IPS-NIHi11 (cell line): ENCODE measurements around the gene TASOR2.
A peak's percentile ranks its signal among the peaks of the same experiment; 100 is the strongest.

Experiments used
- DNase-seq: peaks from one replicate; pipeline ENCODE4 v3.0.0; 2012; ENCODE audit warnings: mixed read lengths, low spot score

TASOR2 gene

GRCh38 chr10:5684971-5685763 lies 529 bp downstream of the TASOR2 start:
- peak; percentile 51 for DNase-seq

GRCh38 chr10:5685764-5686240 lies 1.2 kb downstream of the TASOR2 start:
- no peak for DNase-seq

- DNase-seq, result no peak
Observed at GRCh38 chr10:5688587-5688986, 3.9 kb downstream of the TASOR2 start.

- DNase-seq, result no peak
Observed at GRCh38 chr10:5691786-5692185, 7.1 kb downstream of the TASOR2 start.

- DNase-seq, result peak; percentile 54
Observed at GRCh38 chr10:5692461-5693358, 8.1 kb downstream of the TASOR2 start.

- DNase-seq, result no peak
Observed at GRCh38 chr10:5694573-5694972, 9.9 kb downstream of the TASOR2 start.

- no peak for DNase-seq
Observed at GRCh38 chr10:5697342-5697741, 12.7 kb downstream of the TASOR2 start.

GRCh38 chr10:5698062-5698461 lies 13.4 kb downstream of the TASOR2 start:
- no peak for DNase-seq

GRCh38 chr10:5708356-5708755 lies 23.7 kb downstream of the TASOR2 start:
- DNase-seq, result no peak

- DNase-seq, result no peak
Observed at GRCh38 chr10:5709865-5710264, 25.2 kb downstream of the TASOR2 start.

GRCh38 chr10:5710859-5711258 lies 26.2 kb downstream of the TASOR2 start:
- no peak for DNase-seq

- no peak for DNase-seq
Observed at GRCh38 chr10:5711642-5712041, 27.0 kb downstream of the TASOR2 start.

- DNase-seq, result no peak
Observed at GRCh38 chr10:5719546-5719945, 34.9 kb downstream of the TASOR2 start.

- no peak for DNase-seq
Observed at GRCh38 chr10:5720182-5720581, 35.5 kb downstream of the TASOR2 start.

GRCh38 chr10:5723692-5724091 lies 39.1 kb downstream of the TASOR2 start:
- DNase-seq, result no peak

- DNase-seq, result no peak
Observed at GRCh38 chr10:5730766-5731165, 46.1 kb downstream of the TASOR2 start.

GRCh38 chr10:5731559-5731958 lies 46.9 kb downstream of the TASOR2 start:
- no peak for DNase-seq

- DNase-seq, result no peak
Observed at GRCh38 chr10:5732141-5732540, 47.5 kb downstream of the TASOR2 start.
